DOHH2 (cell line): ENCODE measurements around the gene GPC6.

Experiments
- CTCF ChIP-seq: fragments of 200-600 bp; sonication (generic); IDR thresholded peaks from one replicate; pipeline ENCODE4 v1.5.1; 2014; ENCODE audit warnings: antibody characterized with exemption, mild to moderate bottlenecking, low read depth, low read length; ENCODE audit not compliant: poor library complexity, severe bottlenecking
- EZH2phosphoT487 ChIP-seq: fragments of 200-600 bp; sonication (generic); IDR thresholded peaks from 2 replicates; pipeline ENCODE4 v1.6.1; 2017; ENCODE audit warnings: borderline replicate concordance, mild to moderate bottlenecking, antibody characterized with exemption, low read length, moderate library complexity, mixed read lengths

GRCh38 chr13:93234459-93234858, 7.9 kb downstream of the GPC6 start:
- no peak for TF ChIP-seq CTCF
- no peak for TF ChIP-seq EZH2phosphoT487
